Activated naive CD4-positive, alpha-beta T cell treated with anti-CD3 and anti-CD28 coated beads for 36 hours (primary cell): ENCODE data around the gene PPP2R5C. TPM values are rescaled to one million over a fixed set of nuclear protein-coding genes. Genes with fewer than 3 reads are reported as not detected.
A peak's percentile ranks its signal among the peaks of the same experiment; 100 is the strongest.

Experiments
- CTCF ChIA-PET: fragments of 350-600 bp; sonication (Branson Sonifier 250); formaldehyde crosslinking; loops from one replicate; lab custom pipeline; 2021; ENCODE audit warnings: antibody characterized with exemption; lab: Charles Lee
- DNase-seq: peaks from one replicate; pipeline ENCODE4 v3.0.0-alpha.2; 2020
- H3K27ac Mint-ChIP-seq: one replicate; pipeline ENCODE4 v1.8.0; 2021; ENCODE audit warnings: mild to moderate bottlenecking, mixed read lengths
- H3K27me3 Mint-ChIP-seq: one replicate; pipeline ENCODE4 v1.8.0; 2021; ENCODE audit warnings: low read depth, mixed read lengths
- H3K36me3 Mint-ChIP-seq: one replicate; pipeline ENCODE4 v1.8.0; 2021; ENCODE audit warnings: low read depth, mixed read lengths
- H3K4me1 Mint-ChIP-seq: one replicate; pipeline ENCODE4 v1.8.0; 2021; ENCODE audit warnings: low read depth, mixed read lengths
- H3K4me3 Mint-ChIP-seq: one replicate; pipeline ENCODE4 v1.8.0; 2021; ENCODE audit warnings: mild to moderate bottlenecking, moderate library complexity, mixed read lengths
- H3K9me3 Mint-ChIP-seq: one replicate; pipeline ENCODE4 v1.8.0; 2021; ENCODE audit warnings: mixed read lengths
- intact Hi-C: fragments of 100-400 bp; cut with micrococcal nuclease; formaldehyde crosslinking; loops from one replicate; pipeline ENCODE4 v1.15.1; 2023
- total RNA-seq, 2 experiments: library from RNA; stranded (reverse); gene quantifications; one replicate each; pipeline ENCODE4 v1.2.3, GENCODE V29; 2021

PPP2R5C gene
- total RNA-seq, 2 experiments from 2014 or later, result 280 to 294 TPM

- DNase-seq, result no peak
- Mint-ChIP-seq H3K36me3 (peaks cover 2% of the 10 kb centered on the region), H3K9me3 (no peaks in the 10 kb centered on the region), H3K4me3 (no peak overlapping the region), H3K4me1 (peaks cover 20% of the 10 kb centered on the region), H3K27me3 (no peaks in the 10 kb centered on the region), H3K27ac (no peak overlapping the region)
- intact Hi-C loops, result no loop called here
- CTCF ChIA-PET, result interaction anchor here (0.7 kb wide), 1 partner anchor 69 kb away, joined by 5 read pairs; no protein-coding TSS in a partner anchor
These were observed 14.3 kb downstream of the PPP2R5C start for GRCh38 chr14:101775826-101776225.

- H3K9me3 Mint-ChIP-seq, result no peaks in the 10 kb centered on the region
- peaks cover 2% of the 10 kb centered on the region for H3K36me3 Mint-ChIP-seq
- no peak overlapping the region for H3K27ac Mint-ChIP-seq
- H3K27me3 Mint-ChIP-seq, result no peaks in the 10 kb centered on the region
- peaks cover 17% of the 10 kb centered on the region for H3K4me1 Mint-ChIP-seq
- DNase-seq, result no peak
- CTCF ChIA-PET, result interaction anchor here (0.6 to 0.7 kb wide), 2 partner anchors 63 to 70 kb away, joined by 5 read pairs; no protein-coding TSS in a partner anchor
- H3K4me3 Mint-ChIP-seq, result no peak overlapping the region
- intact Hi-C loops, result no loop called here
These were observed 14.8 kb downstream of the PPP2R5C start for GRCh38 chr14:101776344-101776743.

- CTCF ChIA-PET, result interaction anchor here (0.7 to 1.1 kb wide), 3 partner anchors 9 to 64 kb away, joined by 3 to 5 read pairs (median 3); no protein-coding TSS in a partner anchor
These were observed 18.9 kb downstream of the PPP2R5C start for GRCh38 chr14:101780390-101780789.

GRCh38 chr14:101780887-101781239, 19.4 kb downstream of the PPP2R5C start:
- intact Hi-C loops, result no loop called here
- H3K4me1 Mint-ChIP-seq, result peaks cover 27% of the 10 kb centered on the region
- H3K27me3 Mint-ChIP-seq, result no peaks in the 10 kb centered on the region
- DNase-seq, result no peak
- H3K27ac Mint-ChIP-seq, result no peak overlapping the region
- CTCF ChIA-PET, result interaction anchor here (0.7 to 1.1 kb wide), 4 partner anchors 10 to 1896 kb away, joined by 3 to 5 read pairs (median 4); no protein-coding TSS in a partner anchor
- peak overlapping the region; percentile 64 for H3K4me3 Mint-ChIP-seq
- H3K9me3 Mint-ChIP-seq, result peaks cover 6% of the 10 kb centered on the region
- H3K36me3 Mint-ChIP-seq, result peaks cover 10% of the 10 kb centered on the region

More at GRCh38 chr14:101780390-101780789, 18.9 kb downstream of the PPP2R5C start:
- H3K4me1 Mint-ChIP-seq, result peaks cover 27% of the 10 kb centered on the region
- no peaks in the 10 kb centered on the region for H3K27me3 Mint-ChIP-seq
- H3K27ac Mint-ChIP-seq, result no peak overlapping the region
- intact Hi-C loops, result no loop called here
- DNase-seq, result no peak
- peaks cover 10% of the 10 kb centered on the region for H3K36me3 Mint-ChIP-seq
- H3K9me3 Mint-ChIP-seq, result peaks cover 6% of the 10 kb centered on the region
- H3K4me3 Mint-ChIP-seq, result peak overlapping the region; percentile 64

GRCh38 chr14:101781240-101782061, 19.9 kb downstream of the PPP2R5C start:
- CTCF ChIA-PET, result interaction anchor here (0.7 to 1.1 kb wide), 3 partner anchors 11 to 1897 kb away, joined by 3 to 5 read pairs (median 4); no protein-coding TSS in a partner anchor

GRCh38 chr14:101783260-101784016, 21.9 kb downstream of the PPP2R5C start:
- Mint-ChIP-seq H3K36me3 (peaks cover 10% of the 10 kb centered on the region), H3K9me3 (peaks cover 6% of the 10 kb centered on the region), H3K4me1 (peaks cover 22% of the 10 kb centered on the region), H3K4me3 (peak overlapping the region; percentile 32), H3K27me3 (no peaks in the 10 kb centered on the region), H3K27ac (peak overlapping the region; percentile 24)
- intact Hi-C loops, result no loop called here
- DNase-seq, result no peak
- CTCF ChIA-PET, result no interaction called here

More at GRCh38 chr14:101781240-101782061, 19.9 kb downstream of the PPP2R5C start:
- Mint-ChIP-seq H3K4me3 (peak overlapping the region; percentile 64), H3K36me3 (peaks cover 10% of the 10 kb centered on the region), H3K27ac (no peak overlapping the region), H3K9me3 (peaks cover 6% of the 10 kb centered on the region), H3K27me3 (no peaks in the 10 kb centered on the region), H3K4me1 (peaks cover 26% of the 10 kb centered on the region)
- DNase-seq, result peak; percentile 50
- intact Hi-C loops, result no loop called here

- peaks cover 22% of the 10 kb centered on the region for H3K4me1 Mint-ChIP-seq
- H3K9me3 Mint-ChIP-seq, result peaks cover 6% of the 10 kb centered on the region
- CTCF ChIA-PET, result no interaction called here
- intact Hi-C loops, result no loop called here
- no peak for DNase-seq
- H3K27me3 Mint-ChIP-seq, result no peaks in the 10 kb centered on the region
- H3K36me3 Mint-ChIP-seq, result peaks cover 10% of the 10 kb centered on the region
- no peak overlapping the region for H3K4me3 Mint-ChIP-seq
- no peak overlapping the region for H3K27ac Mint-ChIP-seq
These were observed 23.1 kb downstream of the PPP2R5C start for GRCh38 chr14:101784631-101785030.

- no peak overlapping the region for H3K27ac Mint-ChIP-seq
- H3K4me3 Mint-ChIP-seq, result no peak overlapping the region
- no peaks in the 10 kb centered on the region for H3K27me3 Mint-ChIP-seq
- intact Hi-C loops, result no loop called here
- CTCF ChIA-PET, result interaction anchor here (0.6 kb wide), 1 partner anchor 17 kb away, joined by 3 read pairs; no protein-coding TSS in a partner anchor
- H3K9me3 Mint-ChIP-seq, result peaks cover 6% of the 10 kb centered on the region
- no peak for DNase-seq
- H3K4me1 Mint-ChIP-seq, result peaks cover 40% of the 10 kb centered on the region
- peaks cover 12% of the 10 kb centered on the region for H3K36me3 Mint-ChIP-seq
These were observed 26.6 kb downstream of the PPP2R5C start for GRCh38 chr14:101788016-101788635.

GRCh38 chr14:101789222-101789621, 27.7 kb downstream of the PPP2R5C start:
- no peak overlapping the region for H3K4me3 Mint-ChIP-seq
- H3K9me3 Mint-ChIP-seq, result peaks cover 11% of the 10 kb centered on the region
- DNase-seq, result no peak
- CTCF ChIA-PET, result interaction anchor here (0.8 kb wide), 2 partner anchors 9 to 457 kb away, joined by 3 read pairs; no protein-coding TSS in a partner anchor
- intact Hi-C loops, result no loop called here
- H3K36me3 Mint-ChIP-seq, result peaks cover 16% of the 10 kb centered on the region
- no peak overlapping the region for H3K27ac Mint-ChIP-seq
- H3K4me1 Mint-ChIP-seq, result peaks cover 33% of the 10 kb centered on the region
- no peaks in the 10 kb centered on the region for H3K27me3 Mint-ChIP-seq

GRCh38 chr14:101790232-101790631, 28.7 kb downstream of the PPP2R5C start:
- H3K27ac Mint-ChIP-seq, result no peak overlapping the region
- no peak overlapping the region for H3K4me3 Mint-ChIP-seq
- H3K36me3 Mint-ChIP-seq, result peaks cover 15% of the 10 kb centered on the region
- peaks cover 7% of the 10 kb centered on the region for H3K9me3 Mint-ChIP-seq
- no peak for DNase-seq
- peaks cover 29% of the 10 kb centered on the region for H3K4me1 Mint-ChIP-seq
- intact Hi-C loops, result no loop called here
- CTCF ChIA-PET, result interaction anchor here (1.0 to 1.6 kb wide), 2 partner anchors 29 to 54 kb away, joined by 3 read pairs; no protein-coding TSS in a partner anchor
- H3K27me3 Mint-ChIP-seq, result no peaks in the 10 kb centered on the region

- no peak for DNase-seq
- CTCF ChIA-PET, result interaction anchor here (0.7 to 1.2 kb wide), 4 partner anchors 21 to 85 kb away, joined by 3 to 8 read pairs (median 6); no protein-coding TSS in a partner anchor
- Mint-ChIP-seq H3K27ac (peak overlapping the region; percentile 53), H3K4me1 (peaks cover 29% of the 10 kb centered on the region), H3K9me3 (peaks cover 7% of the 10 kb centered on the region), H3K27me3 (no peaks in the 10 kb centered on the region), H3K4me3 (no peak overlapping the region), H3K36me3 (peaks cover 14% of the 10 kb centered on the region)
- intact Hi-C loops, result loop anchor here (1.0 kb wide), 2 partner anchors 17 to 32 kb away; no protein-coding TSS in a partner anchor
These were observed 30.5 kb downstream of the PPP2R5C start for GRCh38 chr14:101791919-101792572.
